Calu3 (cell line): ENCODE results near the gene SMIM22. TPM values are rescaled to one million over a fixed set of nuclear protein-coding genes. Genes with fewer than 3 reads are reported as not detected.

Source experiments
- BruUV-seq: library from RNA; stranded (reverse); fragments of 400-500 nt; replicated peaks from 2 replicates; lab custom pipeline; 2021; lab: Mats Ljungman, UMichigan
- CTCF ChIA-PET: fragments of 300-600 bp; sonication (Branson Sonifier 250); formaldehyde crosslinking; loops from one replicate; lab custom pipeline; 2022; ENCODE audit warnings: antibody characterized with exemption; lab: Charles Lee
- DNase-seq: peaks from one replicate; pipeline ENCODE4 v3.0.0; 2022
- H3K27ac Mint-ChIP-seq: one replicate; pipeline ENCODE4 v1.8.0; 2022; ENCODE audit warnings: mixed read lengths; ENCODE audit not compliant: unreplicated experiment
- H3K27me3 Mint-ChIP-seq: one replicate; pipeline ENCODE4 v1.8.0; 2022; ENCODE audit warnings: mixed read lengths; ENCODE audit not compliant: unreplicated experiment
- H3K36me3 Mint-ChIP-seq: one replicate; pipeline ENCODE4 v1.8.0; 2022; ENCODE audit warnings: mild to moderate bottlenecking, moderate library complexity, mixed read lengths; ENCODE audit not compliant: insufficient read depth, unreplicated experiment
- H3K4me1 Mint-ChIP-seq: one replicate; pipeline ENCODE4 v1.8.0; 2022; ENCODE audit warnings: mild to moderate bottlenecking, low read depth, mixed read lengths; ENCODE audit not compliant: unreplicated experiment
- H3K4me3 Mint-ChIP-seq: one replicate; pipeline ENCODE4 v1.8.0; 2022; ENCODE audit warnings: mild to moderate bottlenecking, low read depth, moderate library complexity, mixed read lengths; ENCODE audit not compliant: unreplicated experiment
- H3K9me3 Mint-ChIP-seq: one replicate; pipeline ENCODE4 v1.8.0; 2022; ENCODE audit warnings: low read depth, mixed read lengths; ENCODE audit not compliant: unreplicated experiment
- CTCF ChIP-seq: fragments of 200-600 bp; IDR thresholded peaks from one replicate; pipeline ENCODE4 v1.8.0; 2022; ENCODE audit warnings: antibody characterized with exemption; ENCODE audit not compliant: unreplicated experiment
- intact Hi-C: fragments of 100-400 bp; cut with micrococcal nuclease; formaldehyde crosslinking; loops from one replicate; pipeline ENCODE4 v1.10.0; 2022; ENCODE audit not compliant: unreplicated experiment
- total RNA-seq: library from RNA; stranded (reverse); gene quantifications from 2 replicates; pipeline ENCODE4 v1.2.3, GENCODE V29; 2022

Gene SMIM22
- total RNA-seq, 1 experiment from 2014 or later, result 208 TPM

GRCh38 chr16:4760221-4760910, 34.8 kb upstream of the SMIM22 start:
- intact Hi-C loops, result no loop called here
- Mint-ChIP-seq H3K36me3 (peaks cover 63% of the 10 kb centered on the region), H3K4me1 (no peaks in the 10 kb centered on the region), H3K27me3 (no peaks in the 10 kb centered on the region), H3K9me3 (peaks cover 3% of the 10 kb centered on the region), H3K4me3 (no peak overlapping the region), H3K27ac (no peak overlapping the region)
- no peak for DNase-seq
- CTCF ChIA-PET, result no interaction called here
- BruUV-seq, result no TSS peak
- TF ChIP-seq CTCF, result no peak

GRCh38 chr16:4762205-4762604, 33.0 kb upstream of the SMIM22 start:
- no peak overlapping the region for H3K27ac Mint-ChIP-seq

GRCh38 chr16:4763791-4764190, 31.4 kb upstream of the SMIM22 start:
- TF ChIP-seq CTCF, result no peak
- no peaks in the 10 kb centered on the region for H3K27me3 Mint-ChIP-seq
- peaks cover 21% of the 10 kb centered on the region for H3K4me1 Mint-ChIP-seq
- H3K36me3 Mint-ChIP-seq, result peaks cover 71% of the 10 kb centered on the region
- CTCF ChIA-PET, result no interaction called here
- H3K4me3 Mint-ChIP-seq, result no peak overlapping the region
- no peak for DNase-seq
- H3K27ac Mint-ChIP-seq, result no peak overlapping the region
- BruUV-seq, result no TSS peak
- intact Hi-C loops, result no loop called here
- H3K9me3 Mint-ChIP-seq, result no peaks in the 10 kb centered on the region

More at GRCh38 chr16:4762205-4762604, 33.0 kb upstream of the SMIM22 start:
- Mint-ChIP-seq H3K4me3 (no peak overlapping the region), H3K36me3 (peaks cover 68% of the 10 kb centered on the region), H3K4me1 (peaks cover 9% of the 10 kb centered on the region), H3K9me3 (no peaks in the 10 kb centered on the region), H3K27me3 (no peaks in the 10 kb centered on the region)
- TF ChIP-seq CTCF, result no peak
- intact Hi-C loops, result no loop called here
- DNase-seq, result no peak
- CTCF ChIA-PET, result no interaction called here
- no TSS peak for BruUV-seq

DNA sequence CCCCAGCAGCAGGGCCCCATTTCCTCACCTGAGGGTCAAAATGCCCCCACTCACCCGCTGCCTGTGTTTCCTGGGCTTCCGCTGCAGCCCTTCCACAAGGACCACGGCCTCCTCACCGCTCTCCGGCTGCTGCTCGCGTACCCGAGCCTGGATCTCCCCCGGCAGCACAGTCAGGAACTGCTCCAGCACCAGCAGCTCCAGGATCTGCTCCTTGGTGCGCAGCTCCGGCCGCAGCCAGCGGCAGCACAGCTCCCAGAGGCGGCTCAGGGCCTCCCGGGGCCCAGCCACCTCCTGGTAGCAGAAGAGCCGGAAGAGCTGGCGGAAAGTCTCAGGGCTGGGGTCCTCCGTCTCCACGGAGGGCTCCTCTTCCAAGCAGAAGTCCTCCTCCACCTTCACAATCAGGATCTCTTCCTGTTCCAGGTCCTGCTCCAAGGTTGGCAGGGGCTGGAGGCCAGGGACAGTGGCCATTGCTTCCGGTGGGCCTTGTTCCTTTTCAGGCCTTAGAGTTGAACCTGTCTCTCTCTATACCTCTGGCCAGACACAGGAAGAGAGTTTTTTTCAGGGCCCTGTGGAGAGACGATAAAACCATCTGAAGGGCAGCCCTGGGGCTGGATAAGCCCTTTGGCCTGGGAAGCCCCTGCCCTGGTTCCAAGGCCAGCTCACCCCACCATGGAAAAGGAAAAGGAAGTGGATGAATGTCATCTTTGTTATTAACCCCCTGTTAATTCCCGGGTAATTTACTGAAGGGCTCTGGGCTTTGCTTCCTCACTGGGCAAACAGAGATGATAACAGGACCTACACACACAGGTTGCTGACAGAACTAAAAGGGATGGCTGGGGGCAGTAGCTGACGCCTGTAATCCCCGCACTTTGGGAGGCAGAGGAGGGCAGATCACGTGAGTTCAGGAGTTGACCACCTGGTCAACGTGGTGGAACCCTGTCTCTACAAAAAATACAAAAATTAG, 29.4 kb upstream of the SMIM22 start:
- TF ChIP-seq CTCF, result no peak
- H3K4me3 Mint-ChIP-seq, result peak overlapping the region; percentile 87
- peaks cover 68% of the 10 kb centered on the region for H3K36me3 Mint-ChIP-seq
- H3K4me1 Mint-ChIP-seq, result peaks cover 30% of the 10 kb centered on the region
- no TSS peak for BruUV-seq
- H3K27ac Mint-ChIP-seq, result no peak overlapping the region
- no peaks in the 10 kb centered on the region for H3K9me3 Mint-ChIP-seq
- no peaks in the 10 kb centered on the region for H3K27me3 Mint-ChIP-seq
- DNase-seq, result no peak
- intact Hi-C loops, result no loop called here
- CTCF ChIA-PET, result interaction anchor here (1.2 kb wide), 1 partner anchor 31 kb away, joined by 3 read pairs; the partner anchor contains the start of genes ANKS3 and DNAAF8
